NCI-H69 (cell line): Measurements from ENCODE around the gene TMEM178B.
A peak's percentile ranks its signal among the peaks of the same experiment; 100 is the strongest.
"Not testable (repeated sequence)": the region's sequence is repeated elsewhere in the genome, so short reads cannot be mapped to it uniquely, and the experiment has no call there.

ENCODE experiments used
- DNase-seq: peaks from one replicate; lab custom pipeline; 2025; lab: John Stamatoyannopoulos, UW

Gene TMEM178B

GRCh38 chr7:141387521-141388217 lies 313.8 kb downstream of the TMEM178B start:
- no peak for DNase-seq

GRCh38 chr7:141389140-141389796 lies 315.4 kb downstream of the TMEM178B start:
- DNase-seq, result no peak

- DNase-seq, result no peak
Observed at GRCh38 chr7:141390339-141390738, 316.5 kb downstream of the TMEM178B start.

- no peak for DNase-seq
Observed at GRCh38 chr7:141393056-141393455, 319.2 kb downstream of the TMEM178B start.

- no peak for DNase-seq
Observed at GRCh38 chr7:141397236-141398163, 323.6 kb downstream of the TMEM178B start.

- no peak for DNase-seq
Observed at GRCh38 chr7:141400356-141400755, 326.5 kb downstream of the TMEM178B start.

GRCh38 chr7:141402277-141402996 lies 328.6 kb downstream of the TMEM178B start:
- DNase-seq, result peak; percentile 23

GRCh38 chr7:141403846-141404245 lies 330.0 kb downstream of the TMEM178B start:
- not testable (repeated sequence) for DNase-seq

GRCh38 chr7:141406347-141406746 lies 332.5 kb downstream of the TMEM178B start:
- no peak for DNase-seq

- no peak for DNase-seq
Observed at GRCh38 chr7:141407893-141408292, 334.0 kb downstream of the TMEM178B start.

GRCh38 chr7:141408440-141408839 lies 334.6 kb downstream of the TMEM178B start:
- no peak for DNase-seq

GRCh38 chr7:141409219-141409618 lies 335.4 kb downstream of the TMEM178B start:
- DNase-seq, result no peak

GRCh38 chr7:141409801-141410329 lies 336.0 kb downstream of the TMEM178B start:
- peak; percentile 92 for DNase-seq

- DNase-seq, result peak; percentile 11
Observed at GRCh38 chr7:141410353-141411000, 336.6 kb downstream of the TMEM178B start.

GRCh38 chr7:141411133-141411532 lies 337.3 kb downstream of the TMEM178B start:
- no peak for DNase-seq

- DNase-seq, result no peak
Observed at GRCh38 chr7:141415999-141416398, 342.1 kb downstream of the TMEM178B start.

- DNase-seq, result peak; percentile 81
Observed at GRCh38 chr7:141416650-141417270, 342.9 kb downstream of the TMEM178B start.

- no peak for DNase-seq
Observed at GRCh38 chr7:141417506-141417905, 343.6 kb downstream of the TMEM178B start.

GRCh38 chr7:141418066-141418465 lies 344.2 kb downstream of the TMEM178B start:
- no peak for DNase-seq

- no peak for DNase-seq
Observed at GRCh38 chr7:141421306-141421705, 347.4 kb downstream of the TMEM178B start.

GRCh38 chr7:141427134-141427533 lies 353.3 kb downstream of the TMEM178B start:
- no peak for DNase-seq
